Kidney capillary endothelial cell (primary cell): Measurements from ENCODE around the gene MMP20.
A peak's percentile ranks its signal among the peaks of the same experiment; 100 is the strongest.

Experiments used
- DNase-seq: peaks from one replicate; pipeline ENCODE4 v3.0.0-alpha.2; 2018; ENCODE audit warnings: low spot score

MMP20 gene

DNA sequence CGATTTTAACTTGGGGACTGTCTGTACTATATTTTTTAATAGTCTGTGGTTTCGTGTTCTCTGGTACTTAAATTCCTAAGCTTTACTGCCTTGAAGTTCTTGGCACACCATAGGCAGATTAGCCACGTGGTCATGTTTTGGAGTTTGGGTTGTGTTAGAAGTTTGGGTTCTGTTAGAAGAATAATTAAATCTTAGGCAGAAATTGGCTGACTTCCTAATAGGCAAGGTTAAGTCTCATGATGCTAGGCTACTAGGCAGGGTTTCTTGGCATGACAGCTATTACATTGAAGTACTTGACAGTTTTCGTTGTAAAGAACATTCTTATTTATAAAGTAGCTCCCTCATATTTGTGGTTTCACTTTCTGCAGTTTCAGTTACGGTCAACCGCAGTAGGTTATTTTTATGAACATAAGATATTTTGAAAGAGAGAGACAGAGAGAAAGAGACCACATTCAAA, 64.5 kb downstream of the MMP20 start:
- no peak for DNase-seq

DNA sequence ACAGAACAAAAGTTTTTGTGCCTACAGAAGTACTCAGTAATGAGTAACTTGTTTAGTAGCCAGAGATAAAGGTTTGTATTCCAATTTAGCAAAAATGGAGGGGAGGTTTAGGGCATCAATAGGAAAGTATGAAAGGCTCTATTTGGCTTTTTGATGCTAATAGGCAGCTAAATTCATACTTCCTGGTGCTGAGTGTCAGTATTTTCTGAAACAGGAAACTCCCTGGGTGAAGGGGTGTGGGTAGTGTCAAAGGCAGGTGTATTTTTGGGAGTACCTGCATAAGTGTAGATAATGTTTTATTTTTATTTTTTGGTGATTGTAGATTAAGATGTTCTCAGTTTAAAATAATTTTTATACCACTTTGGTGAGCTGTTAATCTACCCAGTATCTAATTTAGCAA, 65.3 kb downstream of the MMP20 start:
- no peak for DNase-seq

- DNase-seq, result no peak
These were observed 70.0 kb downstream of the MMP20 start for GRCh38 chr11:102555091-102555490.

GRCh38 chr11:102553835-102554282, 71.3 kb downstream of the MMP20 start:
- no peak for DNase-seq

DNA sequence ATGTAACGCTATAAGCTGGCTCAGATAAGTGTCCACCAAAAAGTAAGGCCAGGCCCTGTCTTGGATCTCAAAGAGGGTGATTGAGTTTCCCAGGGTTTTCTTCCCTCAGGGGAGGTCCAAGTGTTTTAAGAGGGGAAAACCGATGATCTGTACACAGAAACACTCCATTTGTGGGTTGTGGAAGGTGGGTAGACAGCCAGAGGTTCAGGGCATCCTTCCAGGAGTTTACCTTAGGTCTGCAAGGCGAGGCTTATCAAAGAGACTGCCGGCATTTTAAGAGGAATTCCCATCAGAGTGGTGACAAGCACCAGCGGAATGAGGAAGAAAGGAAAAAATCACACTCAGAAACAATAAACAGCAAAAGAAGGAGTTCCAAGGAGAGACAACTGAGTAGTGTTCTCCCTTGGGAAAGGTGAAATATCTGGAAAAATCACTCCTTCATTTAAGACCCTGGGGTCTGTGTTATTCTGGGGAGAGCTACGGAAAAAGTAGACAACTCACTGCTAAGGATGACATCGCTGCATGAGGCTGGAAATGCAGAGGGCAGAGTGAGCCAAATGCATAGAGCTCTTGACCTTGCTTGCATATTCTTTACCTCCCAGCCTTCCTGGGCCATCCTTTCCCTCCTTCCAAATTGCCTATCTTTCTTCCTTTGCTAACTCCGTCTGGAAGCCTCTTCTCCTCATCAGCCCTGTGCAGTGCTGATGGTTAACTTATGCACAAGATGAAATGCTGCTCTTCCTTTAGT, 72.5 kb downstream of the MMP20 start:
- DNase-seq, result no peak

GRCh38 chr11:102552020-102552419, 73.1 kb downstream of the MMP20 start:
- DNase-seq, result no peak

DNA sequence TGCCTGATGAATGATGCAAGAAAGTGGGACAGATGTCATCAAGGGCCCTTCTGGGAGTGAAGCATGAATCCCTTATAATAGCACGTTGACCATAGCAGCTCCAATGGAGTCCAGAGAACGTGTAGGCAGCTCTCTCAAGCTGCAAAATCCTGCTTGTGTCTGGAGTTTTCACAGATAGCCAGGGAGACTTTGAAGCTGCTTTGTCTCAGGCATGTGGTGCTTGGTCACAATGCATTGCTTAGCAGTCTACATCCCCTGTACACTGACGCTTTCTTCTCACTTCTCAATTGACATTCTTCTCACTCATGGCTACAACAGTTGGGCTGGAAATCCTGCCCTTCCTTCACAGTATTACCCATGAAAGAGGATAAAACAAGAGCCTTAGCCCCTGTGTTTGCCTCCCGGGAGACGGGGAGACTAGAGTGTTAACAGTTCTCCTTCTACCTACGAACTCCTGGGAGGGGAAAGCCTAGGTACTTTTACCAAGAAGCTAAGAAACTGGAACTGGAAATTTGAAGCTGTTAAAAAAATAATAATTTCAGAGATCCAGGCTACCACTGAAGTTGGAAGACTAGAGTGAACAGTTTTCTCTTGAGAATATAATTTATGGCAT, 73.9 kb downstream of the MMP20 start:
- no peak for DNase-seq

DNA sequence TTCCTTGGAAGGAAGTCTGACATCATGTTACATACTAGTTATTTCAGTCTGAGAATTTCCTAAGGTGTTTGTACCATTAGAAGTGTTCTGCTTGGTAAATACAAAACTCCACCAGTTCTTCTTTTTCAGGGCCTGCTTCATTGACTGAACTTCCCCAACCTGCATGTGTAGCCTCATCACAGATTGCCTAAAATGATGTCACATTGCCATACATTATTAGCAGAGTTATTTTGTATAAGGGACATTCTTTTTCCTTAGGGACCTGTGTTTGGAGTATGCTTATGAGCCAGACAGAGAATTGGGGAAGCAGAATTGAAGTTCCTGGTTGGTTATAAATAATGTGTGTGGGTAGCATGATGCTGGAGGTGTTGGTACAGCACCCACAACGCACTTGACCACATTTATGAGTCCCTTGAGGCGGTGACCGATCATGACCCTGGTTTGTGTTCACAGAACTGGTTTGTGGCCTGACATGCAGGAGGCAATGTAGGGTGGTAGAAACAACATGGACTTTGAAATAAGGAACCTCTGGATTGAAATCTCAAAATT, 78.1 kb downstream of the MMP20 start:
- no peak for DNase-seq

DNA sequence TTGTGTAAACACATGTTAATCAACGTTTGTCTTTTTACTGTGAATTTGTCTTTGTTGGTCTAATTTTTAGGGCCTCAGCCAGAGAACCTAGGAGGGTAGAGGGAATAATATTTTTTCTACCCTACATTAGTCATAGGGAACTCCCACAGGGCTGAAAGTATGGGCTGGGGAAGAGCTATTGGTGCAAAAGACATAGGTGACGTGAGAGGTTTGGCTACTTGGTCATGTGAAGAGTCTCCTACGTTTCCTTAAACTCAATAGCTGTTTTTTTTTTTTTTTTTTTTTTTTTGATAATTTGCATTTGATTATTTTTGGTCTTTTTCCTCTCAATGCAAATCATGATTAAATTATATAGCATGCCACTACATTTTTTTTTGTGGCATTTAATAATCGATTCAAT, 78.7 kb downstream of the MMP20 start:
- DNase-seq, result no peak

GRCh38 chr11:102545701-102546100, 79.4 kb downstream of the MMP20 start:
- no peak for DNase-seq

DNA sequence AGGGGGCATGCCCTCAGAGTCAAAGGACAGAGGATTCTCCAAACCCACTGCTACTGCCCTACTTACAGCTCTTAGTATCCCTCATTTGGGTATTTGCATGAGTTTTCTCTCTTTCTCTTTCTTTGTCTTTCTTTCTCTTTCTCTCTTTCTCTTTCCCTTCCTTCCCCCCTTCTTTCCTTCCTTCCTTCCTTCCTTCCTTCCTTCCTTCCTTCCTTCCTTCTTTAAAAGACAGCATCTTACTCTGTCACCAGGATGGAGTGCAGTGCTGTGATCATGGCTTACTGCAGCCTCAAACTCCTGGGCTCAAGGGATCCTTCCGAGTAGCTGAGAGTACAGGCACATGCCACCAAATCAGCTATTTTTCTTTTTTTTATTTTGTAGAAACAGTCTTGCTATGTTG, 80.5 kb downstream of the MMP20 start:
- no peak for DNase-seq

DNA sequence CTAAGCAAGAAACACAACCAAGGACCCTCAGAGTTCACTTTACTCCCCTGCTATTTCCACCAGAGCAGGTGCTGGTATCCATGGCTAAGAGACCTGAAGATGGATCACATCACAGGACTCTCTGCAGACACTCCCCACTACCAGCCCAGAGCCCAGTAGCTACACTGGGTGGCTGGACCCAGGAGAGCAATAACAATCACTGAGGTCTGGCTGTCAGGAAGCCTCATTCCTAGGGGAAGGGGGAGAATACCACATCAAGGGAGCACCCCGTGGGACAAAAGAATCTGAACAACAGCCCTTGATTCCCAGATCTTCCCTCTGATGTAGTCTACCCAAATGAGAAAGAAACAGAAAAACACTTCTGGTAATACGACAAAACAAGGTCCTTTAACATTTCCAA, 85.6 kb downstream of the MMP20 start:
- DNase-seq, result no peak

GRCh38 chr11:102538932-102539331, 86.2 kb downstream of the MMP20 start:
- no peak for DNase-seq

GRCh38 chr11:102534261-102534872, 90.8 kb downstream of the MMP20 start:
- no peak for DNase-seq

- peak; percentile 72 for DNase-seq
These were observed 94.6 kb downstream of the MMP20 start, which contains the start of gene MMP7 for GRCh38 chr11:102530558-102530957. Gene MMP7 (minus strand): TSS chr11:102530747. CDS start chr11:102530700, 47 bp downstream.

DNA sequence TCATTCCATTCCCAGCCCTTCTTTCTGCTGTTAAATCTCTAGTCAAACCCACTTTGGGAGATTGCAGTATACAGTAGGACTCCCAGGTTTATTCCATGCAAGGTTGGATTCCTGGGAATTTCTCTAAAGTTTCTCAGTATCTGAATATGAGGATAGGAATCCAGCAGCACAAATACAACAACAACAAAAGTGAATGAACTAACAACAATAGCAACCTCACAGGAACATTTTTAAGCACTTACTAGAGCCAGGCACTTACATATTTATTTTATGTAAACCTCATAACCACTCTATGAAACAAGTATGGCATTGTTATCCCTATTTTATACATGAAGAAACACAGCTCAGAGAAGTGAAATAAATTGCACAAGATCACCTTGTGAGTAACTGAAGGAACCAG, 96.5 kb downstream of the MMP20 start:
- no peak for DNase-seq

GRCh38 chr11:102527684-102528083, 97.4 kb downstream of the MMP20 start:
- DNase-seq, result no peak

- no peak for DNase-seq
These were observed 98.1 kb downstream of the MMP20 start for GRCh38 chr11:102527041-102527440.
